K562 (cell line): ENCODE data around the gene SLC35D2. TPM values are rescaled to one million over a fixed set of nuclear protein-coding genes. Genes with fewer than 3 reads are reported as not detected.

Experiments
- ELF4 ChIP-seq: fragments of 450-650 bp; formaldehyde crosslinking; IDR thresholded peaks from 2 replicates; pipeline ENCODE4 v1.4.0; 2022; ENCODE audit warnings: missing genetic modification characterization
- ESRRB ChIP-seq: fragments of 250-450 bp; sonication (Bioruptor Pico); IDR thresholded peaks from 2 replicates; pipeline ENCODE4 v1.5.0; 2020; ENCODE audit warnings: mild to moderate bottlenecking, moderate library complexity, borderline replicate concordance
- FOXK1 ChIP-seq: sonication (generic); formaldehyde crosslinking; IDR thresholded peaks from 2 replicates; pipeline ENCODE4 v1.8.0; 2022; ENCODE audit warnings: missing genetic modification reagents, mild to moderate bottlenecking, borderline replicate concordance
- HMG20A ChIP-seq: fragments of 450-650 bp; formaldehyde crosslinking; conservative IDR thresholded peaks from 2 replicates; pipeline ENCODE4 v1.4.0; 2020; ENCODE audit warnings: mild to moderate bottlenecking, mixed read lengths
- HNRNPLL ChIP-seq: fragments of 200-400 bp; formaldehyde crosslinking; IDR thresholded peaks from 2 replicates; pipeline ENCODE4 v1.6.1; 2017; ENCODE audit warnings: low read length, low read depth, mild to moderate bottlenecking; ENCODE audit not compliant: poor library complexity, severe bottlenecking
- KDM2B ChIP-seq: fragments of 250-450 bp; sonication (Bioruptor Pico); IDR thresholded peaks from 2 replicates; pipeline ENCODE4 v1.8.0; 2021; ENCODE audit warnings: mild to moderate bottlenecking, moderate library complexity
- TCFL5 ChIP-seq: fragments of 250-450 bp; sonication (Bioruptor Pico); conservative IDR thresholded peaks from 2 replicates; pipeline ENCODE4 v1.6.1; 2021; ENCODE audit warnings: mild to moderate bottlenecking, moderate library complexity, matching md5 sums
- YY1 ChIP-seq, 3 experiments: IDR thresholded peaks; 2 replicates each; pipeline ENCODE4 v1.6.1; 2011; ENCODE audit warnings: low read length in 2 of 3, mild to moderate bottlenecking in 2 of 3, moderate library complexity in 2 of 3, borderline replicate concordance in 1 of 3, control low read depth in 1 of 3, low read depth in 1 of 3; ENCODE audit not compliant: insufficient read depth in 3 of 3, insufficient replicate concordance in 2 of 3, control insufficient read depth in 1 of 3, insufficient read length in 1 of 3; ENCODE audit errors: extremely low read depth in 1 of 3
- ZNF146 ChIP-seq: IDR thresholded peaks from one replicate; pipeline ENCODE4 v1.6.1; 2018; ENCODE audit warnings: missing compliant biosample characterization; ENCODE audit not compliant: unreplicated experiment
- ZNF41 ChIP-seq: fragments of 250-450 bp; sonication (Bioruptor Pico); conservative IDR thresholded peaks from 2 replicates; pipeline ENCODE4 v1.4.0; 2020; ENCODE audit warnings: mild to moderate bottlenecking
- ZNF586 ChIP-seq: fragments of 450-650 bp; formaldehyde crosslinking; conservative IDR thresholded peaks from 2 replicates; pipeline ENCODE4 v1.4.0; 2020; ENCODE audit warnings: mild to moderate bottlenecking, moderate library complexity
- polyA plus RNA-seq, 8 experiments: library from polyadenylated mRNA; depleted of rRNA in 4 of 8; stranded (reverse) in 5 of 8; unstranded in 3 of 8; fragments of >200 nt; fragmentation: Nextera tagmentation in 2 of 8; fragmentation: Illumina TruSeq in 1 of 8; extraction: Ambion mirVana in 2 of 8; extraction: Trizol in 1 of 8; gene quantifications; 2 replicates each; pipeline versions ENCODE4 v1.2.1 to v1.2.3, GENCODE V29; 2011 to 2014; ENCODE audit warnings: inconsistent platforms in 1 of 8, missing spikeins in 1 of 8
- total RNA-seq, 7 experiments: library from RNA; depleted of rRNA in 6 of 7; stranded (reverse); fragments of >200 nt in 6 of 7; fragmentation: Illumina TruSeq in 2 of 7; extraction: Trizol in 2 of 7; gene quantifications; 2 replicates each; pipeline versions ENCODE4 v1.2.1 to v1.2.3, GENCODE V29; 2011 to 2021; ENCODE audit warnings: low replicate concordance in 1 of 7
- TF ChIP-seq, protein P1 (sequence below): fragments of 250-450 bp; sonication (Bioruptor Pico); IDR thresholded peaks from 2 replicates; pipeline ENCODE4 v1.5.0; 2021; ENCODE audit warnings: mild to moderate bottlenecking, moderate library complexity
- TF ChIP-seq, protein P2 (sequence below): fragments of 250-450 bp; sonication (Bioruptor Pico); IDR thresholded peaks from 2 replicates; pipeline ENCODE4 v1.8.0; 2022; ENCODE audit warnings: moderate library complexity, mild to moderate bottlenecking, inconsistent platforms
- TF ChIP-seq, protein P3 (sequence below): sonication (generic); formaldehyde crosslinking; IDR thresholded peaks from 2 replicates; pipeline ENCODE4 v1.8.0; 2022; ENCODE audit warnings: missing genetic modification reagents, mild to moderate bottlenecking, borderline replicate concordance
- TF ChIP-seq, protein P4 (sequence below): fragments of 250-450 bp; sonication (Bioruptor Pico); IDR thresholded peaks from 2 replicates; pipeline ENCODE4 v1.4.0; 2020; ENCODE audit warnings: mild to moderate bottlenecking, moderate library complexity
- TF ChIP-seq, protein P5 (sequence below): fragments of 450-650 bp; formaldehyde crosslinking; IDR thresholded peaks from 2 replicates; pipeline ENCODE4 v1.4.0; 2020; ENCODE audit warnings: mild to moderate bottlenecking, moderate library complexity

SLC35D2 gene
- total and polyA plus RNA-seq, 9 of the 15 experiments (the other 6 are each of a cell fraction or from before 2014, with no cell fraction given), result 2.9 to 14.9 (median 11.7) TPM

DNA sequence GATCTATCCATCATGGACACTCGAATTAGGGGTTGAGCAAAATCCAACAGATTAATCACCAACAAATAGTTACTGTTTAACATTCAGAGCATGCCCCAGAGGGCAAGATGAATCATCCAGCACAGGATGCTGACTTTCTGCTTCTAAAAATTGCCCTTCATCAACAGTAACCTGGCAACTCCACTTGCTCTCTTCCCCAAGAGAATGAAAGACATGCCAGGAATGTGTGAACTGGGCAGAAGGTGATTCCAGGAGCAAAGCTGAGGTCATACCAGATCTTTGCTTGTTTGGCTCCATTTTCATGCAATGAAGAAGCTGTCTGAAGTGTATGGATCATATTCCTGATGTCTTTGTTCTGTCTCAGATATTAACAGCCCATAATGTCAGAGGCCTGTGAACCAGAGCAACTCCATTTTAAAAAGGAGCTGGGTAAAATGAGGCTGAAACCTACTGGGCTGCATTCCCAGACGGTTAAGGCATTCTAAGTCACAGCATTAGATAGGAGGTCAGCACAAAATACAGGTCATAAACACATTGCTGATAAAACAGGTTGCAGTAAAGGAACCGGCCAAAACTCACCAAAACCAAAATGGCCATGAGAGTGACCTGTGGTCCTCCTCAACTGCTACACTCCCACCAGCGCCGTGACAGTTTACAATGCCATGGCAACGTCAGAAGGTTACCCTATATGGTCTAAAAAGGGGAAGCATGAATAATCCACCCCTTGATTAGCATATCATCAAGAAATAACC lies 37.1 kb upstream of the SLC35D2 start (continued):
- TF ChIP-seq FOXK1 (CRISPR knock-in tag), result no peak
- TF ChIP-seq YY1 (IDR thresholded peaks at IDR 0.05; ENCODE audit: borderline replicate concordance in 1 of 3, control insufficient read depth in 1 of 3, extremely low read depth in 1 of 3, insufficient read depth in 3 of 3, insufficient read length in 1 of 3, insufficient replicate concordance in 2 of 3, low read depth in 1 of 3, low read length in 2 of 3), result peak in 2 of 3 experiments; percentile 52 to 84
- TF ChIP-seq ESRRB (CRISPR knock-in tag), result peak; percentile 90
- TF ChIP-seq ZNF586, result peak; percentile 95
- no peak for TF ChIP-seq HNRNPLL
- TF ChIP-seq, protein P1, sequence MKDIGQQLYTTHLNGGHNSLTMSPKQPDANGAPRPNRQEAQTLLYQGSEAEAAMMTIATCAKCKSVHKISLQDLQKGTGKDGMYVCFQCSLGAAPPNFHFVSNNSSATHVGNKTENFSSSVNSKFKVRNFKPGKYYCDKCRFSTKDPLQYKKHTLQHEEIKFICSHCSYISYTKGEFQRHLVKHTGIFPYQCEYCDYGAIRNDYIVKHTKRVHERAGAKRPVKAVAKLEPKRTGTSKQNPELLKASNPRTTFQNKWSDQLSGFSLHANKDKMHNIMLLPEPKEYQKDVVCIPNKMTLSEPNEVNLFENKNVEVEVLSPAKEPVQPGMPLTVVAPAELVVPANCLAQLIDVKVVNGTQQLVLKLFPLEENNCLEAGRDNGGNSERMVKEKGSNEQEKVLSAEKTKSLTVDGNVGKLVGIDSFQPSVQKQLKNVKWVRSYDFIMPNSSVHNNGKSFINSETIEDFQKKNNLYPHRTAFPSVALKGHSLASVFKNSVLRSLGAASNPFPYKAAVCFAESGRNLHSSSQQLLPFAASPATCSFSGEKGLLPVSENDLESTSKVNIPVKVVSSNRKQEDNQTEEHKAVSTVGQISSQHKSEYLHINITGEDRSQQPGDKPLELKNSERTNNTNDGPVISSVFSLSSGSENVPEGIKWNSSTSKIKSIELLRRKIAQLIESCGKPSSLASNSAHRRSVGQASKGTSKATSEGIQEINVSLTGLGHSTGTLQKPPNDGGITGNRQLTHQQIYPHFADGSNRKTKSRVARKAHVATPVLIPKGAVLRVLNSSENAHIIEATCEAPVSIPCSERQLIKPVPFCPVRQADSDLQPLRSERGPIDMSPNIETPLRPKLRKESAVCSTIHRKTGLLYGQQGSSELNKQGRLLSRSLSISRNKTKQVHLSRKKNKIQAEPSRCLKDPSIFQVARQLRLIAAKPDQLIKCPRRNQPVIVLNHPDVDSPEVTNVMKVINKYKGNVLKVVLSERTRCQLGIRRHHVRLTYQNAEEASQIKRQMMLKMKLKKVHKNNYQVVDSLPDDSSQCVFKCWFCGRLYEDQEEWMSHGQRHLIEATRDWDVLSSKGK (CRISPR knock-in tag), result peak; percentile 80
- TF ChIP-seq HMG20A (CRISPR knock-in tag), result peak; percentile 88
- TF ChIP-seq, protein P2, sequence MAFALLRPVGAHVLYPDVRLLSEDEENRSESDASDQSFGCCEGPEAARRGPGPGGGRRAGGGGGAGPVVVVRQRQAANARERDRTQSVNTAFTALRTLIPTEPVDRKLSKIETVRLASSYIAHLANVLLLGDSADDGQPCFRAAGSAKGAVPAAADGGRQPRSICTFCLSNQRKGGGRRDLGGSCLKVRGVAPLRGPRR, result peak; percentile 98
- TF ChIP-seq, protein P3, sequence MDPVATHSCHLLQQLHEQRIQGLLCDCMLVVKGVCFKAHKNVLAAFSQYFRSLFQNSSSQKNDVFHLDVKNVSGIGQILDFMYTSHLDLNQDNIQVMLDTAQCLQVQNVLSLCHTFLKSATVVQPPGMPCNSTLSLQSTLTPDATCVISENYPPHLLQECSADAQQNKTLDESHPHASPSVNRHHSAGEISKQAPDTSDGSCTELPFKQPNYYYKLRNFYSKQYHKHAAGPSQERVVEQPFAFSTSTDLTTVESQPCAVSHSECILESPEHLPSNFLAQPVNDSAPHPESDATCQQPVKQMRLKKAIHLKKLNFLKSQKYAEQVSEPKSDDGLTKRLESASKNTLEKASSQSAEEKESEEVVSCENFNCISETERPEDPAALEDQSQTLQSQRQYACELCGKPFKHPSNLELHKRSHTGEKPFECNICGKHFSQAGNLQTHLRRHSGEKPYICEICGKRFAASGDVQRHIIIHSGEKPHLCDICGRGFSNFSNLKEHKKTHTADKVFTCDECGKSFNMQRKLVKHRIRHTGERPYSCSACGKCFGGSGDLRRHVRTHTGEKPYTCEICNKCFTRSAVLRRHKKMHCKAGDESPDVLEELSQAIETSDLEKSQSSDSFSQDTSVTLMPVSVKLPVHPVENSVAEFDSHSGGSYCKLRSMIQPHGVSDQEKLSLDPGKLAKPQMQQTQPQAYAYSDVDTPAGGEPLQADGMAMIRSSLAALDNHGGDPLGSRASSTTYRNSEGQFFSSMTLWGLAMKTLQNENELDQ (CRISPR knock-in tag), result no peak
- no peak for TF ChIP-seq ZNF146
- peak; percentile 97 for TF ChIP-seq ELF4 (CRISPR knock-in tag)
- TF ChIP-seq KDM2B (CRISPR knock-in tag), result peak; percentile 97
- peak; percentile 95 for TF ChIP-seq TCFL5 (CRISPR knock-in tag)
- TF ChIP-seq ZNF41, result peak; percentile 96
- TF ChIP-seq, protein P4, sequence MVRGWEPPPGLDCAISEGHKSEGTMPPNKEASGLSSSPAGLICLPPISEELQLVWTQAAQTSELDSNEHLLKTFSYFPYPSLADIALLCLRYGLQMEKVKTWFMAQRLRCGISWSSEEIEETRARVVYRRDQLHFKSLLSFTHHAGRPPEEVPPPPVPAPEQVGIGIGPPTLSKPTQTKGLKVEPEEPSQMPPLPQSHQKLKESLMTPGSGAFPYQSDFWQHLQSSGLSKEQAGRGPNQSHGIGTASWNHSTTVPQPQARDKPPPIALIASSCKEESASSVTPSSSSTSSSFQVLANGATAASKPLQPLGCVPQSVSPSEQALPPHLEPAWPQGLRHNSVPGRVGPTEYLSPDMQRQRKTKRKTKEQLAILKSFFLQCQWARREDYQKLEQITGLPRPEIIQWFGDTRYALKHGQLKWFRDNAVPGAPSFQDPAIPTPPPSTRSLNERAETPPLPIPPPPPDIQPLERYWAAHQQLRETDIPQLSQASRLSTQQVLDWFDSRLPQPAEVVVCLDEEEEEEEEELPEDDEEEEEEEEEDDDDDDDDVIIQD (CRISPR knock-in tag), result peak; percentile 97
- TF ChIP-seq, protein P5, sequence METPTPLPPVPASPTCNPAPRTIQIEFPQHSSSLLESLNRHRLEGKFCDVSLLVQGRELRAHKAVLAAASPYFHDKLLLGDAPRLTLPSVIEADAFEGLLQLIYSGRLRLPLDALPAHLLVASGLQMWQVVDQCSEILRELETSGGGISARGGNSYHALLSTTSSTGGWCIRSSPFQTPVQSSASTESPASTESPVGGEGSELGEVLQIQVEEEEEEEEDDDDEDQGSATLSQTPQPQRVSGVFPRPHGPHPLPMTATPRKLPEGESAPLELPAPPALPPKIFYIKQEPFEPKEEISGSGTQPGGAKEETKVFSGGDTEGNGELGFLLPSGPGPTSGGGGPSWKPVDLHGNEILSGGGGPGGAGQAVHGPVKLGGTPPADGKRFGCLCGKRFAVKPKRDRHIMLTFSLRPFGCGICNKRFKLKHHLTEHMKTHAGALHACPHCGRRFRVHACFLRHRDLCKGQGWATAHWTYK (CRISPR knock-in tag), result peak; percentile 99
